Left ventricle myocardium inferior (tissue), 1 donor: ENCODE data around the gene NTNG2. TPM values are rescaled to one million over a fixed set of nuclear protein-coding genes. Genes with fewer than 3 reads are reported as not detected.

Experiments used
- DNase-seq: peaks from one replicate; pipeline ENCODE4 v3.0.0-alpha.2; 2020
- H3K27ac ChIP-seq: fragments of 200-600 bp; replicated peaks from 2 replicates; pipeline ENCODE4 v1.8.0; 2021
- H3K27me3 ChIP-seq: fragments of 200-600 bp; 2 replicates; pipeline ENCODE4 v1.8.0; 2021; ENCODE audit warnings: low read depth
- H3K36me3 ChIP-seq: fragments of 200-600 bp; 2 replicates; pipeline ENCODE4 v1.8.0; 2021
- H3K4me1 ChIP-seq: fragments of 200-600 bp; 2 replicates; pipeline ENCODE4 v1.8.0; 2021
- H3K4me3 ChIP-seq: fragments of 200-600 bp; 2 replicates; pipeline ENCODE4 v1.8.0; 2021; ENCODE audit warnings: mild to moderate bottlenecking, moderate library complexity
- H3K9me3 ChIP-seq: fragments of 200-600 bp; replicated peaks from 2 replicates; pipeline ENCODE4 v1.8.0; 2021
- intact Hi-C: fragments of 100-400 bp; cut with micrococcal nuclease; formaldehyde crosslinking; loops from one replicate; pipeline ENCODE4 v1.11.0; 2022
- total RNA-seq: library from RNA; stranded (reverse); fragmentation: NEBNext Ultra II Directional; extraction: Animal tissue kit (Norgen Biotek cat#: 25700); gene quantifications from one replicate; pipeline ENCODE4 v1.2.1, GENCODE V29; 2021
- TF ChIP-seq, protein P1 (sequence below): fragments of 200-600 bp; IDR thresholded peaks from 2 replicates; pipeline ENCODE4 v1.8.0; 2021; ENCODE audit warnings: antibody characterized with exemption, mild to moderate bottlenecking, borderline replicate concordance
- donor health status: DM: no; HTN: yes; CAD: no; lungs with severe emphysema.

The NTNG2 gene
- total RNA-seq, 1 donor from 2014 or later: 1.9 TPM

DNA sequence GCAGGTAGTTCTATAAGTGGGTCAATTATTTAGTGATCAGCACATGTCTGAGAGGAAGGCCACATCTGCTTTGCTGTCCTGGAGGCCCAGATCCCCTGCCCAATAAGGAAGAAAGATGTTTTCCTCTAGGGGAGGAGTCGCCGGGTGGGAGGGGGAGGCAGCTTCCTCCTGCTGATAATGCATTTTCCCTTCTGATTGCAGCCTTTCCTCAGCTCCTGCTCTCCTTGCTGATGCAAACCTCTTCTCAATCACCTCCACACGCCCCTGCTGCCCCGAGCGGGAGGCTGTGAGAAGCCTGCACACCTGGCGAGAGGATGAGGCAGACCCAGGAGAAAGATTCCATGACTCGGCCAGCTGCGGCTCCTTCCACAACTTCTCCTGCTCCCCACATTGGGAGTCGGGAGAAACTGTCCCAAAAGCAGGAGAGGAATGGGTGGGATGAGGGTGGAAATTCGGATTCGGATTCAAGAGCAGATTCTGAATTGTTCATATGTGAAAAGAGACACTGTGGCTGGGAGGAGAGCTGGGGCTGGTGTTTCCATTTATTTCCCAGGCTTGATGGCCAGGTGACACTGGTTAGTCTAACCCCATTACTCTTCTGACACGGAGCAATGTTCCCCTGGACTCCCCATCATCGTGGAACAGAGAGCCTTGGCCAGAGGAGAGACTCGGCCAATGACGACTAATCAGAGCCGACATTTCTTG lies 6.8 kb upstream of the NTNG2 start:
- Histone ChIP-seq H3K4me3 (no peak overlapping the region), H3K27me3 (peaks cover 97% of the 10 kb centered on the region), H3K9me3 (no peaks in the 10 kb centered on the region), H3K36me3 (no peaks in the 10 kb centered on the region), H3K4me1 (no peaks in the 10 kb centered on the region), H3K27ac (no peak overlapping the region)
- DNase-seq: no peak
- intact Hi-C loops: no loop called here
- TF ChIP-seq, protein P1, sequence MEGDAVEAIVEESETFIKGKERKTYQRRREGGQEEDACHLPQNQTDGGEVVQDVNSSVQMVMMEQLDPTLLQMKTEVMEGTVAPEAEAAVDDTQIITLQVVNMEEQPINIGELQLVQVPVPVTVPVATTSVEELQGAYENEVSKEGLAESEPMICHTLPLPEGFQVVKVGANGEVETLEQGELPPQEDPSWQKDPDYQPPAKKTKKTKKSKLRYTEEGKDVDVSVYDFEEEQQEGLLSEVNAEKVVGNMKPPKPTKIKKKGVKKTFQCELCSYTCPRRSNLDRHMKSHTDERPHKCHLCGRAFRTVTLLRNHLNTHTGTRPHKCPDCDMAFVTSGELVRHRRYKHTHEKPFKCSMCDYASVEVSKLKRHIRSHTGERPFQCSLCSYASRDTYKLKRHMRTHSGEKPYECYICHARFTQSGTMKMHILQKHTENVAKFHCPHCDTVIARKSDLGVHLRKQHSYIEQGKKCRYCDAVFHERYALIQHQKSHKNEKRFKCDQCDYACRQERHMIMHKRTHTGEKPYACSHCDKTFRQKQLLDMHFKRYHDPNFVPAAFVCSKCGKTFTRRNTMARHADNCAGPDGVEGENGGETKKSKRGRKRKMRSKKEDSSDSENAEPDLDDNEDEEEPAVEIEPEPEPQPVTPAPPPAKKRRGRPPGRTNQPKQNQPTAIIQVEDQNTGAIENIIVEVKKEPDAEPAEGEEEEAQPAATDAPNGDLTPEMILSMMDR: no peak

DNA sequence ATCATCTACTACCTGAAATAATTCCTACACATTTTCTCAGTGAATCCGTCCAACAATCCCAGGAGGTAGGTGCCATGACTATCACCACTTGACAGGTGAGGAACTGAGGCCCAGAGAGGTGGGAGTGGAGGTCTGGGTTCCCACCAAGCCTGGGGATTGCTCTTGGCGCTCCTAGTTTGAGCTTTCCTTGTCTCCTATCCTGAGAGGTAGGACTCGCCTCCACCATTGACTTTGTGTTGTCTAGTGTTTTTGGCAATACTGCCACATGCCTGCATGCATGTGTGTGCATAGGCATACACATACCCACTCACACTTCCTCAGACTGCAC lies 6.3 kb upstream of the NTNG2 start:
- H3K4me3 ChIP-seq: no peak overlapping the region
- H3K9me3 ChIP-seq: no peaks in the 10 kb centered on the region
- intact Hi-C loops: no loop called here
- H3K36me3 ChIP-seq: no peaks in the 10 kb centered on the region
- TF ChIP-seq, protein P1: no peak
- H3K4me1 ChIP-seq: peaks cover under 1% of the 10 kb centered on the region
- no peak for DNase-seq
- no peak overlapping the region for H3K27ac ChIP-seq
- H3K27me3 ChIP-seq: peaks cover 97% of the 10 kb centered on the region

DNA sequence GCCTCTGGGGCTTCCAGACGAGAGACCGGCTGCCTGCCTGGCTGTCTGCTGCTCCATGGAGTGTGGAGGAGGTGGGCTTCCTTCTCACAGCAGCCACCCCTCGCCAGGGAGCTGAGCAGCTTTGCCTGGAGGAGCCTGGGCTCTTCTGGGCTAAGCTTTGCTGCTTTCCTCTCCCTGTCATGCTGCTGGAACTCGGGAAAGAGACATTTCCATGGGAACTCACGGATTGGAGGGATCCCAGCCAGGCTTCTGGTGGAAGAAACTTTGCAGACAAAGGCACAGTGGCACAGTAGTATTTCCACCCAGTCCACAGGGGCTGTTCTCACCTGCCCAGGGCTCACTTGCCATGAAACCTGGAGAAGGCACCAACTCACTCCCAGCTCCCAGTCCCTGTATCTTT lies 5.6 kb upstream of the NTNG2 start:
- no peak overlapping the region for H3K4me3 ChIP-seq
- TF ChIP-seq, protein P1: no peak
- intact Hi-C loops: no loop called here
- H3K9me3 ChIP-seq: no peaks in the 10 kb centered on the region
- H3K27ac ChIP-seq: no peak overlapping the region
- H3K27me3 ChIP-seq: peaks cover 97% of the 10 kb centered on the region
- no peaks in the 10 kb centered on the region for H3K36me3 ChIP-seq
- H3K4me1 ChIP-seq: peaks cover 8% of the 10 kb centered on the region
- DNase-seq: no peak

DNA sequence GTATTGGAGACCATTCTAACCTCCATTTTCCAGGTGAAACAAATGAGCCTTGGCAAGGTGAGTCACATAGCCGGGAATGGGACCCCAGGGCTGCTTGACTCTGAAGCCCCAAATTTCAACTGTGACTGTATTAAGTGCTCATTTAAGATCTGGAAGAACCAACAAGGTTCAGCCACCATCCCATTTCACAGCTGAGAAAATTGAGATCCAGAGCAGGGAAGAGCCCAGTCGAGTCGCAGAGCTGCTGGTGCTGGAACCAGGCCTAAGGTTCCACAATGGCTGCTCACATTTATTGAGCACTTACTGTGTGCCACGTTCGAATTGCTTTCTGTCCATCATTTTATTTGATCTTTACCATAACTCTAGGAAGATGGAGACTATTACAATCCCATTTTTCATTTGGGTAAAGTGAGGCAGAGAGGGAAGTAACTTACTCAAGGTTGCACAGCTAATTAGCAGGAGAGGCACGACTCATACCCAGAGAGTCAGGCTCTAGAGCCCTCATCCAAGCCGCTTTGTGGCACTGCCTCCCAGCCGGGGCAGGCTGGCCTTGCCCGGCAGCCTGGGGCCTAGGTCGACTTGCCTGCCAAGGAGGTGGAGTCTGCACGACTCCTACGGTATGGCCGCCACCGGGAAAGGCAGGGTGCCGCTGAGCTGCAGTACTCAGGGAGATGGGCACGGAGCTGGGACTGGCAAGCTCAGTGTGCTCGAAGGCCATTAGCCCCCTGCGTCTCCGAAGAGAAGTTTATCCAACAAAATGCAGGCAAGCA lies 4.3 kb upstream of the NTNG2 start:
- intact Hi-C loops: no loop called here
- no peak overlapping the region for H3K27ac ChIP-seq
- TF ChIP-seq, protein P1: no peak
- H3K4me3 ChIP-seq: no peak overlapping the region
- no peak for DNase-seq
- H3K27me3 ChIP-seq: peaks cover 94% of the 10 kb centered on the region
- no peaks in the 10 kb centered on the region for H3K9me3 ChIP-seq
- H3K4me1 ChIP-seq: peaks cover 15% of the 10 kb centered on the region
- H3K36me3 ChIP-seq: no peaks in the 10 kb centered on the region

DNA sequence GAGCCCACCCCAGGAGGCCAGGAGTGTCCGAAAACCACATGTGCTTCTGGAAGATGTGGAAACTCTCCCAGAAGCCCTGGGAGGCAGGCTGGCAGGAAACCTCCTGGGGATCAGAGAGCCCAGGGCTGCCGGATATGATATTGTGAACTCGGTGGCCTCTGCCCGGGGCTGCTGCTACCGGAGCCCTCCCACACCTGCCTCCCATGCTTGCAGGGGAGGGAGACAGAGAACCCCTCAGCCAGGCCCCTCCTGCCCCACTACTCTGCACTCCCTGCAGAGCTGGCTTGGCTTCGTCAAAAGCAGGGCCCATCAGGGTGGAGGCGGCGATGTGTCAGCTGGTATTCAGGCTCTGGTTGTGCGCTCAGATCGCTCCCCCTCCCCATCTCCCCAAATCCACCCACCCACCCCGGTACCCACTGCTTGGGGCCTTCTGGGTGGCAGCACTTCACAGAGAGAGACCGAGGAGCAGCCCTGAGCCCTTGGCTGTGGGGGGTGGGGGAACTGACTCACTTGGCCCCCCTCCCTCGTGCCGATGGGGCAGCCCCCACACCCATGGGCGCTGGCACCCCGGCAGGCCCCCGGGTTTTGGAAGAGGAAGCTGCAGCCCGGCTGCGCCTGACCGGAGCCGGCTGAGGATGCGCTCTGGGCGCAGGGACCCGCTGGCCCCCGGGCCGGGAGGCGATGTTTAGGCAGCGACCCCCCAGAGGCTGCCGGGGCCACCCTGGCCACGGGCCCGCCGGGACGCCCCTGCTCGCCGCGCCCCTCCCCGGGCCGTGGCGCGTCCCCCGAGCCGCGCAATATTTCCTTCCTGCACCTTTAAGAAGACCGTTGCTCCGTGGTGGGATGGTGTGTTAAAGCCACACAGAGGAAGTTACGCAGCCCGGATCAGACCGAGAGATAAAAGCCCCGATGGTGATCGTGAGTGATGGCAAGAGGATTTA lies 786 bp upstream of the NTNG2 start:
- intact Hi-C loops: no loop called here
- peaks cover 95% of the 10 kb centered on the region for H3K27me3 ChIP-seq
- H3K36me3 ChIP-seq: no peaks in the 10 kb centered on the region
- H3K4me3 ChIP-seq: peak overlapping the region; percentile 74
- DNase-seq: no peak
- TF ChIP-seq, protein P1: no peak
- H3K4me1 ChIP-seq: peaks cover 45% of the 10 kb centered on the region
- no peaks in the 10 kb centered on the region for H3K9me3 ChIP-seq
- no peak overlapping the region for H3K27ac ChIP-seq
